Measurements from ENCODE around the gene USP40. TPM values are rescaled to one million over a fixed set of nuclear protein-coding genes. Genes with fewer than 3 reads are reported as not detected.
A peak's percentile ranks its signal among the peaks of the same experiment; 100 is the strongest.

USP40 gene
- total RNA-seq, 1 experiment from 2014 or later: 10.3 TPM

- no peak for TF ChIP-seq ZNF138 (CRISPR knock-in tag; conservative IDR thresholded peaks at IDR 0.05)
Measured at GRCh38 chr2:233480490-233481202, 85.9 kb downstream of the USP40 start (continued).

DNA sequence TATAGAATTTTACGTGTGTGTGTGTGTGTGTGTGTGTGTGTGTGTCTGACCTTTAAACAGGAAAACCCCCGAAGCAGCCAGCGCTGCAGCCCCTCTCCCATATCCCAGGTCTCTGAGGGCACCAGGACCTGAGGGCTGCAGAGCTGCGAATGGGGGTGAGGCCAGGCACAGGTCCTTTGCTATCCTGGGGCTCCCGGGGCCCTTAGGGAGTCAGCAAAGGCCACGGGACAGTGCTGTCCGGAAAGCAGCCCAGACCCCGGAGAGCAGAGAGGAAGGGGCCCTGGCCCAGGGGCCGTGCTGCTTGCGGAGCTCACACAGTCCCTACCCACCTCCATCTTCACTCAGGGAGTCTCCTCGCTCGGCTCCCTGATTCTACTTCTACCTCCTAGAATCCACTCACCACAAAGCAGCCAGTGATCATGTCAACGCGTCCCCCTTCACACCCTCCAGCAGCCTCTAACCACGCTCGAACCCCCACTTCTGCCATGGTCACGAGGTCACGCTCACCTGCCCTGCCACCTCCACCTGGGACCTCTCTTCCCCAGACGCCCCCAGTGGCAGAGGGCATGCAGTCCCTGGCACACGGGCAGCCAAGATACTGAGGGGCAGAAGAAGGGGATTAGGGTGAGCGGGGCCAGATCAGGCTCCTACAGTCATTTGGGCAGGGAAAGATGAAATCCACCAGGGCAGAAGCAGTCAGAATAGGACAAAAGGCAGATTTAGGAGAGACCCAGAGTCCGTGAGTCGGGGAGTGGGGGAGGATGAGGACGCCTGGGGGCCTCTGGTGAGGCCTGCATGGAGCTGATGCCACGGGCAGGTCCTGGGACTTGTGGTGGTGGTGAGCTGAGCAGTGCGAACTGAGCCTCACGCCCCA is 86.7 kb downstream of the USP40 start:
- H3K4me3 Mint-ChIP-seq: no peak overlapping the region
- H3K36me3 Mint-ChIP-seq: peaks cover 26% of the 10 kb centered on the region
- no peak overlapping the region for H3K27ac Mint-ChIP-seq
- H3K9me3 Mint-ChIP-seq: peaks cover 15% of the 10 kb centered on the region
- CTCF ChIA-PET: interaction anchor here (1.0 kb wide), 1 partner anchor 32 kb away, joined by 3 read pairs; no protein-coding TSS in a partner anchor
- POLR2A ChIA-PET: no interaction called here
- ATAC-seq (peak; percentile 16; the same call in 1 of the 2 replicates), DNase-seq (ENCODE audit: low spot score) (no peak)
- no peaks in the 10 kb centered on the region for H3K4me1 Mint-ChIP-seq
- no peak for TF ChIP-seq ETV6 (CRISPR knock-in tag; IDR thresholded peaks at IDR 0.05)
- TF ChIP-seq, protein P1, sequence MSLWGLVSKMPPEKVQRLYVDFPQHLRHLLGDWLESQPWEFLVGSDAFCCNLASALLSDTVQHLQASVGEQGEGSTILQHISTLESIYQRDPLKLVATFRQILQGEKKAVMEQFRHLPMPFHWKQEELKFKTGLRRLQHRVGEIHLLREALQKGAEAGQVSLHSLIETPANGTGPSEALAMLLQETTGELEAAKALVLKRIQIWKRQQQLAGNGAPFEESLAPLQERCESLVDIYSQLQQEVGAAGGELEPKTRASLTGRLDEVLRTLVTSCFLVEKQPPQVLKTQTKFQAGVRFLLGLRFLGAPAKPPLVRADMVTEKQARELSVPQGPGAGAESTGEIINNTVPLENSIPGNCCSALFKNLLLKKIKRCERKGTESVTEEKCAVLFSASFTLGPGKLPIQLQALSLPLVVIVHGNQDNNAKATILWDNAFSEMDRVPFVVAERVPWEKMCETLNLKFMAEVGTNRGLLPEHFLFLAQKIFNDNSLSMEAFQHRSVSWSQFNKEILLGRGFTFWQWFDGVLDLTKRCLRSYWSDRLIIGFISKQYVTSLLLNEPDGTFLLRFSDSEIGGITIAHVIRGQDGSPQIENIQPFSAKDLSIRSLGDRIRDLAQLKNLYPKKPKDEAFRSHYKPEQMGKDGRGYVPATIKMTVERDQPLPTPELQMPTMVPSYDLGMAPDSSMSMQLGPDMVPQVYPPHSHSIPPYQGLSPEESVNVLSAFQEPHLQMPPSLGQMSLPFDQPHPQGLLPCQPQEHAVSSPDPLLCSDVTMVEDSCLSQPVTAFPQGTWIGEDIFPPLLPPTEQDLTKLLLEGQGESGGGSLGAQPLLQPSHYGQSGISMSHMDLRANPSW (CRISPR knock-in tag; conservative IDR thresholded peaks at IDR 0.05; ENCODE audit: low read depth): no peak
- no peak for TF ChIP-seq SMAD4 (CRISPR knock-in tag; IDR thresholded peaks at IDR 0.05)
- TF ChIP-seq CREM (CRISPR knock-in tag; IDR thresholded peaks at IDR 0.05): no peak
- no peak for TF ChIP-seq ESRRA (CRISPR knock-in tag; IDR thresholded peaks at IDR 0.05; ENCODE audit: borderline replicate concordance)
- TF ChIP-seq PRRX2 (CRISPR knock-in tag; IDR thresholded peaks at IDR 0.05): no peak
- TF ChIP-seq ZNF423 (CRISPR knock-in tag; IDR thresholded peaks at IDR 0.05): no peak
- TF ChIP-seq FOXJ3 (CRISPR knock-in tag; IDR thresholded peaks at IDR 0.05; ENCODE audit: borderline replicate concordance): no peak
- no peak for TF ChIP-seq GRHL2 (CRISPR knock-in tag; IDR thresholded peaks at IDR 0.05; ENCODE audit: insufficient replicate concordance, severe bottlenecking)
- TF ChIP-seq TCF7 (CRISPR knock-in tag; IDR thresholded peaks at IDR 0.05; ENCODE audit: low read depth): no peak
- no peak for TF ChIP-seq ZNF138 (CRISPR knock-in tag; conservative IDR thresholded peaks at IDR 0.05)
- TF ChIP-seq, protein P2, sequence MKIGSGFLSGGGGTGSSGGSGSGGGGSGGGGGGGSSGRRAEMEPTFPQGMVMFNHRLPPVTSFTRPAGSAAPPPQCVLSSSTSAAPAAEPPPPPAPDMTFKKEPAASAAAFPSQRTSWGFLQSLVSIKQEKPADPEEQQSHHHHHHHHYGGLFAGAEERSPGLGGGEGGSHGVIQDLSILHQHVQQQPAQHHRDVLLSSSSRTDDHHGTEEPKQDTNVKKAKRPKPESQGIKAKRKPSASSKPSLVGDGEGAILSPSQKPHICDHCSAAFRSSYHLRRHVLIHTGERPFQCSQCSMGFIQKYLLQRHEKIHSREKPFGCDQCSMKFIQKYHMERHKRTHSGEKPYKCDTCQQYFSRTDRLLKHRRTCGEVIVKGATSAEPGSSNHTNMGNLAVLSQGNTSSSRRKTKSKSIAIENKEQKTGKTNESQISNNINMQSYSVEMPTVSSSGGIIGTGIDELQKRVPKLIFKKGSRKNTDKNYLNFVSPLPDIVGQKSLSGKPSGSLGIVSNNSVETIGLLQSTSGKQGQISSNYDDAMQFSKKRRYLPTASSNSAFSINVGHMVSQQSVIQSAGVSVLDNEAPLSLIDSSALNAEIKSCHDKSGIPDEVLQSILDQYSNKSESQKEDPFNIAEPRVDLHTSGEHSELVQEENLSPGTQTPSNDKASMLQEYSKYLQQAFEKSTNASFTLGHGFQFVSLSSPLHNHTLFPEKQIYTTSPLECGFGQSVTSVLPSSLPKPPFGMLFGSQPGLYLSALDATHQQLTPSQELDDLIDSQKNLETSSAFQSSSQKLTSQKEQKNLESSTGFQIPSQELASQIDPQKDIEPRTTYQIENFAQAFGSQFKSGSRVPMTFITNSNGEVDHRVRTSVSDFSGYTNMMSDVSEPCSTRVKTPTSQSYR (CRISPR knock-in tag; IDR thresholded peaks at IDR 0.05): no peak
- TF ChIP-seq ZNF232 (CRISPR knock-in tag; IDR thresholded peaks at IDR 0.05): no peak
- no peak for TF ChIP-seq TP53 (CRISPR knock-in tag; IDR thresholded peaks at IDR 0.05)
- no peak for TF ChIP-seq USF2 (CRISPR knock-in tag; IDR thresholded peaks at IDR 0.05)
- no peak for TF ChIP-seq FOXP1 (CRISPR knock-in tag; IDR thresholded peaks at IDR 0.05; ENCODE audit: borderline replicate concordance)
- TF ChIP-seq EMX1 (CRISPR knock-in tag; IDR thresholded peaks at IDR 0.05): no peak
- TF ChIP-seq, protein P3, sequence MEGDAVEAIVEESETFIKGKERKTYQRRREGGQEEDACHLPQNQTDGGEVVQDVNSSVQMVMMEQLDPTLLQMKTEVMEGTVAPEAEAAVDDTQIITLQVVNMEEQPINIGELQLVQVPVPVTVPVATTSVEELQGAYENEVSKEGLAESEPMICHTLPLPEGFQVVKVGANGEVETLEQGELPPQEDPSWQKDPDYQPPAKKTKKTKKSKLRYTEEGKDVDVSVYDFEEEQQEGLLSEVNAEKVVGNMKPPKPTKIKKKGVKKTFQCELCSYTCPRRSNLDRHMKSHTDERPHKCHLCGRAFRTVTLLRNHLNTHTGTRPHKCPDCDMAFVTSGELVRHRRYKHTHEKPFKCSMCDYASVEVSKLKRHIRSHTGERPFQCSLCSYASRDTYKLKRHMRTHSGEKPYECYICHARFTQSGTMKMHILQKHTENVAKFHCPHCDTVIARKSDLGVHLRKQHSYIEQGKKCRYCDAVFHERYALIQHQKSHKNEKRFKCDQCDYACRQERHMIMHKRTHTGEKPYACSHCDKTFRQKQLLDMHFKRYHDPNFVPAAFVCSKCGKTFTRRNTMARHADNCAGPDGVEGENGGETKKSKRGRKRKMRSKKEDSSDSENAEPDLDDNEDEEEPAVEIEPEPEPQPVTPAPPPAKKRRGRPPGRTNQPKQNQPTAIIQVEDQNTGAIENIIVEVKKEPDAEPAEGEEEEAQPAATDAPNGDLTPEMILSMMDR (IDR thresholded peaks at IDR 0.05): no peak
- TF ChIP-seq ZNF121 (CRISPR knock-in tag; IDR thresholded peaks at IDR 0.05): no peak
- no peaks in the 10 kb centered on the region for H3K27me3 Mint-ChIP-seq (ENCODE audit: low read depth)
